Heart left ventricle (tissue), 16 donors: ENCODE measurements around the gene FREM1. TPM values are rescaled to one million over a fixed set of nuclear protein-coding genes. Genes with fewer than 3 reads are reported as not detected.
A peak's percentile ranks its signal among the peaks of the same experiment; 100 is the strongest.

Experiments used
- ATAC-seq, 4 donors: fragments of 200-7000 bp; cut with Tn5 transposase; one replicate each; pipeline ENCODE4 v1.9.1; 2020 to 2022; ENCODE audit warnings: moderate library complexity in 4 of 4, mild to moderate bottlenecking in 3 of 4, moderate number of reproducible peaks in 1 of 4
- DNase-seq, 5 donors: peaks; one replicate each; pipeline ENCODE4 v3.0.0-alpha.2; 2020
- H3K27ac ChIP-seq, 12 donors: fragments of 200-600 bp; sonication (generic) in 4 of 12; one replicate each; pipeline versions ENCODE4 v1.5.0 to v1.8.0; 2016 to 2022; ENCODE audit warnings: mild to moderate bottlenecking in 2 of 12
- H3K27me3 ChIP-seq, 9 donors: fragments of 200-600 bp; sonication (generic) in 2 of 9; one replicate each; pipeline versions ENCODE4 v1.5.1 to v1.8.0; 2016 to 2022; ENCODE audit warnings: mild to moderate bottlenecking in 3 of 9
- H3K36me3 ChIP-seq, 9 donors: fragments of 200-600 bp; sonication (generic) in 2 of 9; one replicate each; pipeline versions ENCODE4 v1.5.0 to v1.8.0; 2018 to 2022; ENCODE audit warnings: mild to moderate bottlenecking in 2 of 9
- H3K4me1 ChIP-seq, 12 donors: fragments of 200-600 bp; sonication (generic) in 4 of 12; one replicate each; pipeline versions ENCODE4 v1.5.0 to v1.8.0; 2016 to 2022; ENCODE audit warnings: mild to moderate bottlenecking in 3 of 12
- H3K4me3 ChIP-seq, 12 donors: fragments of 200-600 bp; sonication (generic) in 4 of 12; one replicate each; pipeline versions ENCODE4 v1.5.0 to v1.8.0; 2017 to 2022; ENCODE audit warnings: mild to moderate bottlenecking in 9 of 12, moderate library complexity in 4 of 12
- H3K9me3 ChIP-seq, 12 donors: fragments of 200-600 bp; sonication (generic) in 4 of 12; one replicate each; pipeline versions ENCODE4 v1.5.0 to v1.8.0; 2016 to 2022; ENCODE audit warnings: mild to moderate bottlenecking in 1 of 12
- CTCF ChIP-seq, 12 donors: fragments of 200-600 bp; sonication (generic) in 4 of 12; IDR thresholded peaks; one replicate each; pipeline versions ENCODE4 v1.5.0 to v1.8.0; 2018 to 2022; ENCODE audit warnings: antibody characterized with exemption in 12 of 12, mild to moderate bottlenecking in 5 of 12
- POLR2A ChIP-seq, 2 donors: fragments of 450-650 bp; IDR thresholded peaks; one replicate each; pipeline ENCODE4 v1.6.1; 2017; ENCODE audit warnings: antibody characterized with exemption in 2 of 2, mild to moderate bottlenecking in 2 of 2, moderate library complexity in 2 of 2
- WGBS, 4 donors: extraction: QIAGEN DNeasy Blood & Tissue Kit in 2 of 4; methylation state at CpG; one replicate each; pipeline versions ENCODE4 v1.1.5 to v1.1.7; 2013 to 2018; 5-methylcytosine and 5-hydroxymethylcytosine counted together
- intact Hi-C, 10 donors: fragments of 100-400 bp; cut with DNase I; formaldehyde crosslinking; loops; one replicate each; pipeline versions ENCODE4 v1.11.1 to v1.14.2; 2022
- polyA plus RNA-seq, 2 donors: library from polyadenylated mRNA; stranded (reverse); fragments of 200-250 nt; gene quantifications; one replicate each; pipeline ENCODE4 v1.2.3, GENCODE V29; 2013
- total RNA-seq, 9 donors: library from RNA; depleted of rRNA in 2 of 9; stranded (reverse); fragments of >200 nt in 2 of 9; fragmentation: NEBNext Ultra II Directional in 3 of 9; extraction: Animal tissue kit (Norgen Biotek cat#: 25700) in 3 of 9; gene quantifications; one replicate each; pipeline versions ENCODE4 v1.1.0 to v1.2.4, GENCODE V29; 2016 to 2023
- donor health status: ischemic (EF 13 %, LVEDD 7.1; RV severe dilation, severe dysfunction).
- donor health status: healthy with polysubstance abuse.
- donor health status: DM: no; HTN: yes; CAD: no.
- donor health status: DM: no; HTN: no; CAD: no.
- donor health status: ischemic (EF 25% LVEDD 6.9; RV normal size, moderate dysfunction).
- donor health status: ischemic (EF 25% LVEDD 5.7; RV mildly dilated, moderate dysfunction).
- donor health status: healthy.
- donor health status: DM: yes; HTN: yes; CAD: no.
- donor health status: ischemic (EF 35%, LVEDD 5.7; RV mildly dilated, moderate dysfunction).
- donor health status: nonischemic (EF 11% LVEDD 7.7; RV severe dilation, severe dysfunction).
- donor health status: DM: yes; HTN: yes; CAD: no.
- donor health status: PGD.
- donor health status: ischemic (EF 29% LVEDD 5.4; RV normal size, mild dysfunction).
- donor health status: nonischemic (EF 23%, LVEDD 6.1; RV moderate dilation, normal function).

The FREM1 gene
- total and polyA plus RNA-seq, 11 donors = 0.29 to 6.5 (median 1.9) TPM

- 31 to 47% (median 39%) methylated on average over 2 of the region's 2 CpGs for WGBS, 4 donors
- peak in 1 of 4 donors; percentile 16 for ATAC-seq
- no peak for DNase-seq
- Histone ChIP-seq H3K4me3 (peak overlapping the region in 1 of 12 donors; percentile 1), H3K9me3 (no peaks in the 10 kb centered on the region), H3K27ac (peak overlapping the region in 7 of 12 donors; percentile 32 to 76 (median 50)), H3K27me3 (no peaks in the 10 kb centered on the region), H3K36me3 (no peaks in the 10 kb centered on the region), H3K4me1 (peaks cover 0 to 24% (median 2%) of the 10 kb centered on the region in 12 donors)
- intact Hi-C loops = loop anchor here in 1 of 10 donors (5.0 kb wide), 1 partner anchor 35 kb away; no protein-coding TSS in a partner anchor
- TF ChIP-seq CTCF (IDR thresholded peaks at IDR 0.05) (no peak), POLR2A (IDR thresholded peaks at IDR 0.05) (no peak)
Observed at GRCh38 chr9:14906644-14907359, 3.4 kb downstream of the FREM1 start.

GRCh38 chr9:14906000-14906399 lies 4.2 kb downstream of the FREM1 start:
- Histone ChIP-seq H3K9me3 (no peaks in the 10 kb centered on the region), H3K27me3 (no peaks in the 10 kb centered on the region), H3K4me3 (no peak overlapping the region), H3K4me1 (peaks cover 0 to 24% (median 2%) of the 10 kb centered on the region in 12 donors), H3K27ac (peak overlapping the region in 8 of 12 donors; percentile 28 to 76 (median 39)), H3K36me3 (no peaks in the 10 kb centered on the region)
- DNase-seq = no peak
- 57 to 69% (median 65%) methylated on average over 5 of the region's 5 CpGs for WGBS, 4 donors
- intact Hi-C loops = loop anchor here in 1 of 10 donors (5.0 kb wide), 1 partner anchor 36 kb away; no protein-coding TSS in a partner anchor
- peak in 2 of 4 donors; percentile 41 to 45 for ATAC-seq
- TF ChIP-seq CTCF (IDR thresholded peaks at IDR 0.05) (no peak), POLR2A (IDR thresholded peaks at IDR 0.05) (no peak)

GRCh38 chr9:14903040-14903439 lies 7.2 kb downstream of the FREM1 start:
- no peaks in the 10 kb centered on the region for H3K9me3 ChIP-seq
- TF ChIP-seq CTCF (IDR thresholded peaks at IDR 0.05) (no peak), POLR2A (IDR thresholded peaks at IDR 0.05) (no peak)
- H3K36me3 ChIP-seq = no peaks in the 10 kb centered on the region
- no peak overlapping the region for H3K4me3 ChIP-seq
- no peak for DNase-seq
- WGBS, 4 donors = 40 to 63% (median 50%) methylated on average over 1 of the region's 1 CpG
- H3K27me3 ChIP-seq = no peaks in the 10 kb centered on the region
- peaks cover 0 to 22% (median 0%) of the 10 kb centered on the region in 12 donors for H3K4me1 ChIP-seq
- no peak for ATAC-seq
- intact Hi-C loops = no loop called here
- H3K27ac ChIP-seq = no peak overlapping the region

- 80 to 89% (median 87%) methylated on average over 1 of the region's 1 CpG for WGBS, 4 donors
- Histone ChIP-seq H3K4me1 (peaks cover 0 to 22% (median 0%) of the 10 kb centered on the region in 12 donors), H3K4me3 (no peak overlapping the region), H3K36me3 (no peaks in the 10 kb centered on the region), H3K27ac (peak overlapping the region in 1 of 12 donors; percentile 1), H3K27me3 (no peaks in the 10 kb centered on the region), H3K9me3 (no peaks in the 10 kb centered on the region)
- DNase-seq (no peak), ATAC-seq (no peak)
- TF ChIP-seq CTCF (IDR thresholded peaks at IDR 0.05) (no peak), POLR2A (IDR thresholded peaks at IDR 0.05) (no peak)
- intact Hi-C loops = no loop called here
Observed at GRCh38 chr9:14902561-14902960, 7.7 kb downstream of the FREM1 start.
